Transverse colon (tissue), 4 donors: ENCODE results near the gene SUCLG2. TPM values are rescaled to one million over a fixed set of nuclear protein-coding genes. Genes with fewer than 3 reads are reported as not detected.

Experiments
- DNase-seq: peaks from one replicate; pipeline ENCODE4 v3.0.0-alpha.2; 2019
- H3K27ac ChIP-seq, 4 donors: fragments of 200-600 bp; sonication (generic); 2 replicates each; pipeline ENCODE4 v1.5.1; 2016 to 2018; ENCODE audit warnings: inconsistent platforms in 4 of 4
- H3K27me3 ChIP-seq: fragments of 200-600 bp; sonication (generic); 2 replicates; pipeline ENCODE4 v1.5.1; 2017; ENCODE audit warnings: inconsistent platforms
- H3K36me3 ChIP-seq, 4 donors: fragments of 200-600 bp; sonication (generic); 2 replicates each; pipeline ENCODE4 v1.5.1; 2017 to 2019; ENCODE audit warnings: inconsistent platforms in 4 of 4
- H3K4me1 ChIP-seq, 4 donors: fragments of 200-600 bp; sonication (generic); 2 replicates each; pipeline ENCODE4 v1.5.1; 2017 to 2020; ENCODE audit warnings: inconsistent platforms in 4 of 4
- H3K4me3 ChIP-seq, 4 donors: fragments of 200-600 bp; sonication (generic); 1 replicate in 1 of 4; 2 replicates in 3 of 4; pipeline versions ENCODE4 v1.5.1 to v1.6.1; 2017 to 2019; ENCODE audit warnings: inconsistent platforms in 4 of 4
- H3K9me3 ChIP-seq, 2 donors: fragments of 200-600 bp; sonication (generic); 2 replicates each; pipeline ENCODE4 v1.5.1; 2017 to 2019; ENCODE audit warnings: inconsistent platforms in 2 of 2
- CTCF ChIP-seq, 5 experiments: fragments of 200-600 bp in 3 of 5; fragments of 450-650 bp in 2 of 5; sonication (generic) in 3 of 5; IDR thresholded peaks; 1 replicate in 2 of 5; 2 replicates in 3 of 5; pipeline ENCODE4 v1.5.1; 2016 to 2017; ENCODE audit warnings: antibody characterized with exemption in 5 of 5, inconsistent platforms in 3 of 5, mild to moderate bottlenecking in 2 of 5, moderate library complexity in 1 of 5
- EP300 ChIP-seq: sonication (generic); formaldehyde crosslinking; IDR thresholded peaks from one replicate; pipeline ENCODE4 v1.6.1; 2017; ENCODE audit warnings: antibody characterized with exemption, low read depth
- POLR2A ChIP-seq: fragments of 450-650 bp; IDR thresholded peaks from one replicate; pipeline ENCODE4 v1.6.1; 2016; ENCODE audit warnings: antibody characterized with exemption, mild to moderate bottlenecking, moderate library complexity
- POLR2AphosphoS5 ChIP-seq, 3 donors: sonication (generic); formaldehyde crosslinking; IDR thresholded peaks; one replicate each; pipeline ENCODE4 v1.6.1; 2016; ENCODE audit warnings: antibody characterized with exemption in 3 of 3
- WGBS, 2 donors: methylation state at CpG; one replicate each; pipeline ENCODE4 v1.1.5; 2018; ENCODE audit warnings: low coverage in 1 of 2; 5-methylcytosine and 5-hydroxymethylcytosine counted together
- in situ Hi-C, 4 donors: fragments of 200-750 bp; cut with MboI; loops; one replicate each; pipeline versions ENCODE4 v1.15.0 to v1.15.1; 2017; ENCODE audit warnings: low sequenced_read_pairs in 3 of 4, low pct_ligation_motif_present in 1 of 4, low pct_unique_long_range_greater_than_20kb in 1 of 4
- intact Hi-C: fragments of 100-400 bp; cut with DNase I; formaldehyde crosslinking; loops from one replicate; pipeline ENCODE4 v1.15.1; 2023; ENCODE audit warnings: low total_unique reads
- total RNA-seq, 4 donors: library from RNA; depleted of rRNA; stranded (reverse); fragments of >200 nt; gene quantifications; one replicate each; pipeline ENCODE4 v1.1.0, GENCODE V29; 2016

The SUCLG2 gene
- total RNA-seq, 4 donors from 2014 or later: 59.5 to 269 (median 160) TPM

GRCh38 chr3:67384016-67384415 lies 270.4 kb downstream of the SUCLG2 start:
- Histone ChIP-seq H3K9me3 (no peaks in the 10 kb centered on the region), H3K36me3 (no peaks in the 10 kb centered on the region), H3K27me3 (no peaks in the 10 kb centered on the region), H3K4me3 (no peak overlapping the region), H3K27ac (no peak overlapping the region), H3K4me1 (no peaks in the 10 kb centered on the region)
- 83 to 93% methylated on average over 5 of the region's 5 CpGs for WGBS, 2 donors
- intact Hi-C loops: no loop called here
- in situ Hi-C loops: loop anchor here in 2 of 4 donors (10.0 to 25.0 kb wide), 2 partner anchors 403 to 411 kb away; no protein-coding TSS in a partner anchor
- TF ChIP-seq POLR2A (no peak), CTCF (IDR thresholded peaks at IDR 0.05) (no peak), EP300 (no peak), POLR2AphosphoS5 (IDR thresholded peaks at IDR 0.05) (no peak)
- DNase-seq: no peak

GRCh38 chr3:67383379-67383778 lies 271.0 kb downstream of the SUCLG2 start:
- Histone ChIP-seq H3K36me3 (no peaks in the 10 kb centered on the region), H3K9me3 (no peaks in the 10 kb centered on the region), H3K4me3 (no peak overlapping the region), H3K4me1 (no peaks in the 10 kb centered on the region), H3K27ac (no peak overlapping the region), H3K27me3 (no peaks in the 10 kb centered on the region)
- no peak for TF ChIP-seq CTCF (IDR thresholded peaks at IDR 0.05)
- TF ChIP-seq POLR2A: no peak
- no peak for TF ChIP-seq EP300
- TF ChIP-seq POLR2AphosphoS5 (IDR thresholded peaks at IDR 0.05): no peak
- intact Hi-C loops: no loop called here
- no peak for DNase-seq
- in situ Hi-C loops: loop anchor here in 2 of 4 donors (10.0 to 25.0 kb wide), 2 partner anchors 404 to 411 kb away; no protein-coding TSS in a partner anchor
- 69 to 89% methylated on average over 3 to 7 of the region's 7 CpGs for WGBS, 2 donors

GRCh38 chr3:67382536-67382935 lies 271.9 kb downstream of the SUCLG2 start:
- WGBS, 2 donors: 45 to 67% methylated on average over 4 of the region's 4 CpGs
- intact Hi-C loops: no loop called here
- no peaks in the 10 kb centered on the region for H3K27me3 ChIP-seq
- no peaks in the 10 kb centered on the region for H3K36me3 ChIP-seq
- H3K9me3 ChIP-seq: no peaks in the 10 kb centered on the region
- in situ Hi-C loops: loop anchor here in 2 of 4 donors (10.0 to 25.0 kb wide), 2 partner anchors 405 to 412 kb away; no protein-coding TSS in a partner anchor
- no peak for DNase-seq
- H3K4me3 ChIP-seq: no peak overlapping the region
- H3K27ac ChIP-seq: no peak overlapping the region
- no peaks in the 10 kb centered on the region for H3K4me1 ChIP-seq
- TF ChIP-seq EP300: no peak
- no peak for TF ChIP-seq POLR2A
- no peak for TF ChIP-seq POLR2AphosphoS5 (IDR thresholded peaks at IDR 0.05)
- TF ChIP-seq CTCF (IDR thresholded peaks at IDR 0.05): no peak

- H3K9me3 ChIP-seq: no peaks in the 10 kb centered on the region
- H3K4me3 ChIP-seq: no peak overlapping the region
- H3K27me3 ChIP-seq: no peaks in the 10 kb centered on the region
- H3K4me1 ChIP-seq: no peaks in the 10 kb centered on the region
- in situ Hi-C loops: loop anchor here in 2 of 4 donors (10.0 to 25.0 kb wide), 2 partner anchors 406 to 413 kb away; no protein-coding TSS in a partner anchor
- intact Hi-C loops: no loop called here
- 59 to 60% methylated on average over 4 of the region's 4 CpGs for whole genome bisulfite sequencing, 2 donors
- H3K36me3 ChIP-seq: no peaks in the 10 kb centered on the region
- TF ChIP-seq EP300 (no peak), CTCF (IDR thresholded peaks at IDR 0.05) (peak; percentile 55 to 72 (median 61))
- no peak overlapping the region for H3K27ac ChIP-seq
- DNase-seq: no peak
These were observed 272.6 kb downstream of the SUCLG2 start for GRCh38 chr3:67381667-67382272.
